ENCODE measurements around the gene RPP21. TPM values are rescaled to one million over a fixed set of nuclear protein-coding genes. Genes with fewer than 3 reads are reported as not detected.

Gene RPP21
- total and polyA plus RNA-seq, 2 experiments from 2014 or later = 47.4 to 65.5 TPM

GRCh38 chr6:30321692-30322388, 23.1 kb upstream of the RPP21 start:
- TF ChIP-seq, protein P1, sequence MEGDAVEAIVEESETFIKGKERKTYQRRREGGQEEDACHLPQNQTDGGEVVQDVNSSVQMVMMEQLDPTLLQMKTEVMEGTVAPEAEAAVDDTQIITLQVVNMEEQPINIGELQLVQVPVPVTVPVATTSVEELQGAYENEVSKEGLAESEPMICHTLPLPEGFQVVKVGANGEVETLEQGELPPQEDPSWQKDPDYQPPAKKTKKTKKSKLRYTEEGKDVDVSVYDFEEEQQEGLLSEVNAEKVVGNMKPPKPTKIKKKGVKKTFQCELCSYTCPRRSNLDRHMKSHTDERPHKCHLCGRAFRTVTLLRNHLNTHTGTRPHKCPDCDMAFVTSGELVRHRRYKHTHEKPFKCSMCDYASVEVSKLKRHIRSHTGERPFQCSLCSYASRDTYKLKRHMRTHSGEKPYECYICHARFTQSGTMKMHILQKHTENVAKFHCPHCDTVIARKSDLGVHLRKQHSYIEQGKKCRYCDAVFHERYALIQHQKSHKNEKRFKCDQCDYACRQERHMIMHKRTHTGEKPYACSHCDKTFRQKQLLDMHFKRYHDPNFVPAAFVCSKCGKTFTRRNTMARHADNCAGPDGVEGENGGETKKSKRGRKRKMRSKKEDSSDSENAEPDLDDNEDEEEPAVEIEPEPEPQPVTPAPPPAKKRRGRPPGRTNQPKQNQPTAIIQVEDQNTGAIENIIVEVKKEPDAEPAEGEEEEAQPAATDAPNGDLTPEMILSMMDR (IDR thresholded peaks at IDR 0.05; ENCODE audit: low read depth, low read length) = no peak
- no peaks in the 10 kb centered on the region for H3K27me3 ChIP-seq
- H3K9me3 ChIP-seq (ENCODE audit: low read depth) = no peaks in the 10 kb centered on the region
- H3K4me1 ChIP-seq (ENCODE audit: low read depth) = peaks cover 9% of the 10 kb centered on the region
- DNase-seq (ENCODE audit: low read depth in 1 of 2, low spot score in 1 of 2) = peak in 1 of 2 donors; percentile 42
- H3K36me3 ChIP-seq = no peaks in the 10 kb centered on the region
- no peak overlapping the region for H3K27ac ChIP-seq
- H3K4me3 ChIP-seq = no peak overlapping the region

DNA sequence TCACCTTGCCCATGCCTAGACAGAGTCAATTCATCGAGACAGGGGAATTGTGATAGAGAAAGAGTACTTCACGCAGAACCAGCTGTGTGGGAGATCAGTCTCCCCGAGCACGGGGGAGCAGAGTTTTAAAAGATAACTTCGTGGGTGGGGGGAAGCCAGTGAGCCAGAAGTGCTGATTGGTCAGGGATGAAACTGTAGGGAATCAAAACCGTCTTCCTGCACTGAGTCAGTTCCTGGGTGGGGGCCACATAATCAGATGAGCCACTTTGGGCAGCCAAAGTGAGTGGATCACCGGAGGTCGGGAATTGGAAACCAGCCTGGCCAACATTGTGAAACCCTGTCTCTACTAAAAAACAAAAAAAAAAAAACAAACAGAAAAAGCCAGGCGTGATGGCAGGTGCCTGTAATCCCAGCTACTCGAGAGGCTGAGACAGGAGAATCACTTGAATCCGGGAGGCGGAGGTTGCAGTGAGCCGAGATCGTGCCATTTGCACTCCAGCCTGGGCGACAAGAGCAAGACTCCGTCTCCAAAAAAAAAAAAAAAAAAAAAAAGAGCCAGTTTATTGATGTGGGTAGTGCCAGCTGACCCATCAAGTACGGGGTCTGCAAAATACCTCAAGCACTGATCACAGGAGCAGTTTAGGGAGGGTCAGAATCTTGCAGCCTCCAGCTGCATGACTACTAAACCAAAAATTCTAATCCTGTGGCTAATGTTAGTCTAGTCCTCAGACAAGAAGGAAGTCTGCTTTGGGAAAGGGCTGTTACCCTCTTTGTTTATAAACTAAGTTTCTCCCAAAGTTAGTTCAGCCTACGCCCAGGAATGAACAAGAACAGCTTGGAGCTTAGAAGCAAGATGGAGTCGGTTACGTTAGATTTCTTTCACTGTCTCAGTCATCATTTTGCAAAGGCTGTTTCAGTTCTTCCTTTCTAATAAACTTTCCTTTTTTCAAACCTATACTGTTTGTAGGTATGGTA, 22.1 kb upstream of the RPP21 start:
- H3K9me3 ChIP-seq (ENCODE audit: low read depth) = no peaks in the 10 kb centered on the region
- H3K27me3 ChIP-seq = no peaks in the 10 kb centered on the region
- H3K4me1 ChIP-seq (ENCODE audit: low read depth) = peaks cover 9% of the 10 kb centered on the region
- no peak overlapping the region for H3K27ac ChIP-seq
- TF ChIP-seq, protein P1 (IDR thresholded peaks at IDR 0.05; ENCODE audit: low read depth, low read length) = no peak
- peak in 1 of 2 donors; percentile 46 for DNase-seq (ENCODE audit: low read depth in 1 of 2, low spot score in 1 of 2)
- no peak overlapping the region for H3K4me3 ChIP-seq
- no peaks in the 10 kb centered on the region for H3K36me3 ChIP-seq

- Histone ChIP-seq H3K27ac (no peak overlapping the region), H3K4me3 (no peak overlapping the region), H3K27me3 (no peaks in the 10 kb centered on the region), H3K36me3 (no peaks in the 10 kb centered on the region), H3K9me3 (ENCODE audit: low read depth) (no peaks in the 10 kb centered on the region), H3K4me1 (ENCODE audit: low read depth) (peaks cover 9% of the 10 kb centered on the region)
- no peak for DNase-seq (ENCODE audit: low read depth in 1 of 2, low spot score in 1 of 2)
- TF ChIP-seq, protein P1 (IDR thresholded peaks at IDR 0.05; ENCODE audit: low read depth, low read length) = no peak
Measured at GRCh38 chr6:30323806-30324205, 21.1 kb upstream of the RPP21 start.

DNA sequence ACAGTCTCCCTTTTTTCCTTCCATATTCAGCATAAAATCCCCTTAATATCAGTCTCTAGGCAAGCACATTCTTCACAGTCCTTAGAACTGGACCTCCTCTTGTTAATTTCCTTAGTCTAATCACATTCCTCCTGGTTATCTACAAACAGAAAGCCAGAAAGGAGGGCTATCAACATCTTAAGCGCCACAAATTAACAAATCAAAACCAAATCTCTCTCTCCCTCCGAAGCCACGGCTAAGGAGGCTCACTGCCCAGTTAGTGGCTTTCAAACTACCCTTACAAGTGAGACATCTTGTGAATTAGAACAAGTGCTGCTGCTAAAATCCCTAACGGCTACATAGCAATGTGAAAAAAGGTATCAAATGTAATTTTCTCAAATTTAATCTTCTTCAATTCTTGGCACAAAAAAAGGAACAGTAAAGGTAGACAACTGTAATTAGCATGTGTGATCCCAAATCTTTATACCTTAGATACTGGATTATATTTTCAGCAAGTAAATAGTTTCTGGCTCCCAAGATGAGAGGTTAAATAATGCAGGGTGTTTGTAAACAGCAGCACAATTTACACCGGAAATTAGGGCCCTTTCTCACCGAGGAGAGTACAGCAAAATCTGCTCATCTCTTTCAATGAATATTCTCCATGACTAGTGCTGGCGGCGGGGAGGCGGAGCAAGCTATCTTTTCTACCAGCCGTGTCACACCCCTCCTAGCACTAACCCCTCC, 19.6 kb upstream of the RPP21 start:
- DNase-seq (ENCODE audit: low read depth in 1 of 2, low spot score in 1 of 2) = peak in 1 of 2 donors; percentile 59
- Histone ChIP-seq H3K4me3 (peak overlapping the region; percentile 78), H3K9me3 (ENCODE audit: low read depth) (no peaks in the 10 kb centered on the region), H3K4me1 (ENCODE audit: low read depth) (peaks cover 9% of the 10 kb centered on the region), H3K27me3 (no peaks in the 10 kb centered on the region), H3K36me3 (no peaks in the 10 kb centered on the region), H3K27ac (peak overlapping the region; percentile 89)
- TF ChIP-seq, protein P1 (IDR thresholded peaks at IDR 0.05; ENCODE audit: low read depth, low read length) = no peak

DNA sequence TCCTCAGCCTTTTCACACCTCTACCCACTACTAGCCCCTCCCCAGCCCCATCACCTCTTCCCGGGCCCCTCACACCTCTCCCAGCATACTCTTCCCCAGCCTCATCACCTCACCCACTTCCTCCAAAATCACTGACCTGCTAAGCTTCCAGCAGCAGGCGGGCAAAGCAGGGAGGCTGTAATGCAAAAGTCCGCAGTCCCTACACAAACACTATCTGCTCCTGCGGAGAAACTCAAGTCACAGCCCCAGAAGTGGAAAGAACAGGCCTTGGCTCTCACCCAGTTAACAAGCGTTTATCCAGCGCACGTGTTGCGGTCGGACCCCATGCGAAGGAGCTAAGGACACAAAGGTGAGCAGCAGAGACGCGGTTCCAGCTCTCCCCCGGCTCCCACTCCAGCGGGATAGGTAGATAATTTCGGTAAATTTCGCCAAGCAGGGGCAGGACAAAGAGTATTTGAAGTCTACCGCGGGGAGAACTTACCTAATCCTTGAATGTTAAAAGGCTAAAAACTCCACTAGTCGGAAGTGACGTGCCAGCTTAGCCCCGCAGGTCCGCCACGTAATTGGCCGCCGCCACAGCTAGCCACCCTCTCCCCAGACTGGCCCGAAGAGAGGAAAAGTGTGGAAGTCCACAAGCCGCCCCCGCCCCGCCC, 19.0 kb upstream of the RPP21 start:
- Histone ChIP-seq H3K36me3 (peaks cover 5% of the 10 kb centered on the region), H3K4me3 (peak overlapping the region; percentile 78), H3K27ac (peak overlapping the region; percentile 89), H3K9me3 (ENCODE audit: low read depth) (no peaks in the 10 kb centered on the region), H3K4me1 (ENCODE audit: low read depth) (peaks cover 9% of the 10 kb centered on the region), H3K27me3 (no peaks in the 10 kb centered on the region)
- peak; percentile 69 to 87 for DNase-seq (ENCODE audit: low read depth in 1 of 2, low spot score in 1 of 2)
- TF ChIP-seq, protein P1 (IDR thresholded peaks at IDR 0.05; ENCODE audit: low read depth, low read length) = no peak

Data from cardiac muscle cell (in vitro differentiated cells and primary cell).